SU-DHL-6 (cell line): ENCODE measurements around the gene POLR2I.
"Not testable (repeated sequence)": the region's sequence is repeated elsewhere in the genome, so short reads cannot be mapped to it uniquely, and the experiment has no call there.

Experiments used
- H2AFZ ChIP-seq: fragments of 200-600 bp; sonication (generic); 2 replicates; pipeline ENCODE4 v1.6.1; 2014; ENCODE audit warnings: low read depth, mild to moderate bottlenecking, moderate library complexity, mixed read lengths, antibody characterized with exemption, low read length; ENCODE audit not compliant: severe bottlenecking
- H3F3A ChIP-seq: fragments of 200-600 bp; shearing (Covaris generic); 2 replicates; pipeline ENCODE4 v1.6.0; 2016; ENCODE audit warnings: antibody characterized with exemption, mild to moderate bottlenecking; ENCODE audit not compliant: insufficient read depth
- H3K27ac ChIP-seq: fragments of 200-600 bp; sonication (generic); 2 replicates; pipeline ENCODE4 v1.5.1; 2016; ENCODE audit warnings: low read depth, mild to moderate bottlenecking, low read length, moderate library complexity, mixed read lengths
- H3K27me3 ChIP-seq: fragments of 200-600 bp; sonication (generic), shearing (Covaris generic); 2 replicates; pipeline ENCODE4 v1.6.0; 2014; ENCODE audit warnings: mild to moderate bottlenecking, low read length
- H3K36me3 ChIP-seq: fragments of 200-600 bp; sonication (generic); 2 replicates; pipeline ENCODE4 v1.6.1; 2014; ENCODE audit warnings: mild to moderate bottlenecking, low read length, mixed read lengths
- H3K4me2 ChIP-seq: fragments of 300-600, 200-600 bp; shearing (Covaris generic), sonication (generic); 2 replicates; pipeline ENCODE4 v1.6.0; 2014; ENCODE audit warnings: low read length, low read depth, mild to moderate bottlenecking; ENCODE audit not compliant: poor library complexity, severe bottlenecking
- H3K4me3 ChIP-seq: fragments of 200-600 bp; sonication (generic); 2 replicates; pipeline ENCODE4 v1.5.1; 2014; ENCODE audit warnings: antibody characterized with exemption, low read length, mild to moderate bottlenecking, mixed read lengths; ENCODE audit not compliant: insufficient read depth, poor library complexity, severe bottlenecking
- H3K79me2 ChIP-seq: fragments of 200-600 bp; sonication (generic); 2 replicates; pipeline ENCODE4 v1.6.1; 2014; ENCODE audit warnings: mild to moderate bottlenecking, low read length, moderate library complexity; ENCODE audit not compliant: insufficient read depth
- H3K9ac ChIP-seq: fragments of 200-600 bp; sonication (generic); 2 replicates; pipeline ENCODE4 v1.7.0; 2014; ENCODE audit warnings: mild to moderate bottlenecking, low read length
- H3K9me2 ChIP-seq: fragments of 200-600 bp; sonication (generic); replicated peaks from 2 replicates; pipeline ENCODE4 v1.6.1; 2014; ENCODE audit warnings: low read length; ENCODE audit not compliant: insufficient read depth
- H3K9me3 ChIP-seq: fragments of 200-600 bp; sonication (generic); 2 replicates; pipeline ENCODE4 v1.6.1; 2014; ENCODE audit warnings: low read length, mixed read lengths; ENCODE audit not compliant: insufficient read depth
- H4K20me1 ChIP-seq: fragments of 200-600 bp; sonication (generic); 2 replicates; pipeline ENCODE4 v1.6.1; 2014; ENCODE audit warnings: low read depth, mild to moderate bottlenecking, antibody characterized with exemption, low read length, moderate library complexity, mixed read lengths
- CTCF ChIP-seq: fragments of 200-600 bp; sonication (generic); IDR thresholded peaks from one replicate; pipeline ENCODE4 v1.5.1; 2017; ENCODE audit warnings: antibody characterized with exemption, mild to moderate bottlenecking, low read length, moderate library complexity; ENCODE audit not compliant: insufficient read depth, poor library complexity, severe bottlenecking
- EZH2phosphoT487 ChIP-seq: fragments of 200-600 bp; sonication (generic), shearing (Covaris generic); conservative IDR thresholded peaks from 2 replicates; pipeline ENCODE4 v1.6.1; 2018; ENCODE audit warnings: mild to moderate bottlenecking, antibody characterized with exemption, low read length, moderate library complexity, mixed read lengths

The POLR2I gene

GRCh38 chr19:36079389-36079945 lies 35.2 kb downstream of the POLR2I start:
- Histone ChIP-seq H3K4me2 (no peak overlapping the region), H3K9me3 (no peaks in the 10 kb centered on the region), H2AFZ (no peak overlapping the region), H3K36me3 (peaks cover 18% of the 10 kb centered on the region; the same call in 1 of the 2 replicates), H3K4me3 (no peak overlapping the region), H4K20me1 (no peaks in the 10 kb centered on the region), H3K79me2 (no peaks in the 10 kb centered on the region), H3K9ac (no peak overlapping the region), H3K27ac (no peak overlapping the region), H3F3A (0 out of 2 replicates have a peak, but pooled peaks cover 4% of the 10 kb centered on the region), H3K27me3 (no peaks in the 10 kb centered on the region), H3K9me2 (no peaks in the 10 kb centered on the region)
- no peak for TF ChIP-seq EZH2phosphoT487
- no peak for TF ChIP-seq CTCF

DNA sequence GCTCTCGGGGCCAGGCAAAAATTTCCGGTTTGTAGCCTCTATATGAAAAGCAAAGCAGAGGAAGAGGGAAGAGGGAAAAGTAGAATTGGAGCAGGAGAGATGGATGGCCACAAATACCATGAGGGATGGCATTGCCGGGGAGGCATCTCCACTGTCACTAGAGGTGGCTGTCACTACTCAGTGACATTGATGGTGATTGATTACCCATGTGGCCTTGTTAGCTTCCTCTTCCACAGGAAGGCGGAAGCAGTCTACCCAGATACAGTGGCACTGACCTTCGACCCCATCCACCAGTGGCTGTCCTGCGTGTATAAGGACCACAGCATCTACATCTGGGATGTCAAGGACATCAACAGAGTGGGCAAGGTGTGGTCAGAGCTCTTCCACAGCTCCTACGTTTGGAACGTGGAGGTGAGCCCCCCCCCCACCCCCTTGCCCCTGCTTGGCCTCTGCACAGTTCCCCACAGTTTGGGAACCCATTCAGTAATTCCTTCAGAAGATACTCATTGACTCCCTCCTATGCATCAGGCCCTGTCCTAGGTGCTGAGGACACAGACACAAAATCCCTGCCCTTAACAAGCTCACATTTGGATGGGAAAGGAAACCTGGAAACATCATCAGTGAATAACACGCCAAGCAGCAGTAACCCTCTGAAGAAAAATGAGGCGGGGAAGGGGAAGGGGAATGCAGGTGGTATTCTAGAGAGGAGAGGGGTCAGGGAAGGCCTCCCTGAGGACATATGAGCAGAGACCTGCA lies 41.4 kb downstream of the POLR2I start:
- Histone ChIP-seq H3K79me2 (no peaks in the 10 kb centered on the region), H3F3A (0 out of 2 replicates have a peak, but pooled peaks cover 4% of the 10 kb centered on the region), H3K27me3 (no peaks in the 10 kb centered on the region), H3K36me3 (peaks cover 9% of the 10 kb centered on the region; the same call in 1 of the 2 replicates), H3K9ac (no peak overlapping the region), H3K4me2 (no peak overlapping the region), H3K9me3 (no peaks in the 10 kb centered on the region), H2AFZ (no peak overlapping the region), H4K20me1 (no peaks in the 10 kb centered on the region), H3K27ac (no peak overlapping the region), H3K9me2 (no peaks in the 10 kb centered on the region), H3K4me3 (no peak overlapping the region)
- TF ChIP-seq CTCF (no peak), EZH2phosphoT487 (no peak)

GRCh38 chr19:36072081-36072480 lies 42.6 kb downstream of the POLR2I start:
- Histone ChIP-seq H3K4me3 (no peak overlapping the region), H3K27ac (no peak overlapping the region), H3K79me2 (no peaks in the 10 kb centered on the region), H4K20me1 (no peaks in the 10 kb centered on the region), H3K4me2 (no peak overlapping the region), H3F3A (0 out of 2 replicates have a peak, but pooled peaks cover 4% of the 10 kb centered on the region), H3K27me3 (no peaks in the 10 kb centered on the region), H2AFZ (no peak overlapping the region), H3K36me3 (peaks cover 9% of the 10 kb centered on the region; the same call in 1 of the 2 replicates), H3K9me3 (no peaks in the 10 kb centered on the region), H3K9me2 (no peaks in the 10 kb centered on the region), H3K9ac (no peak overlapping the region)
- no peak for TF ChIP-seq CTCF

- not testable (repeated sequence) for H4K20me1 ChIP-seq, H3K9ac ChIP-seq, H3K36me3 ChIP-seq, H3F3A ChIP-seq, H3K4me2 ChIP-seq, H3K27me3 ChIP-seq, H3K4me3 ChIP-seq, H3K9me2 ChIP-seq, H3K9me3 ChIP-seq, H2AFZ ChIP-seq, H3K79me2 ChIP-seq, H3K27ac ChIP-seq
Observed at GRCh38 chr19:36068810-36069499, 45.7 kb downstream of the POLR2I start.
